Natural killer cell treated with Interleukin-12 subunit alpha and Interleukin-12 subunit beta and Interleukin-15 and Interleukin-18, amount 100 ng/mL, for 72 hours (primary cell): Measurements from ENCODE around the gene CAPZB. TPM values are rescaled to one million over a fixed set of nuclear protein-coding genes. Genes with fewer than 3 reads are reported as not detected.
A peak's percentile ranks its signal among the peaks of the same experiment; 100 is the strongest.
"Not testable (repeated sequence)": the region's sequence is repeated elsewhere in the genome, so short reads cannot be mapped to it uniquely, and the experiment has no call there.

Experiments used
- ATAC-seq, 2 donors: fragments of 150-1000 bp; cut with Tn5 transposase in 1 of 2; sonication (Bioruptor Pico), chemical (Tn5 transposase) in 1 of 2; 2 replicates each; pipeline ENCODE4 v1.10.0; 2021
- DNase-seq: peaks from one replicate; pipeline ENCODE4 v3.0.0; 2022; ENCODE audit warnings: low spot score
- H3K27ac Mint-ChIP-seq, 2 donors: 1 replicate in 1 of 2; 2 replicates in 1 of 2; pipeline ENCODE4 v1.8.0; 2022; ENCODE audit warnings: mixed read lengths in 2 of 2, mild to moderate bottlenecking in 1 of 2, moderate library complexity in 1 of 2
- H3K27me3 Mint-ChIP-seq, 2 donors: 1 replicate in 1 of 2; 2 replicates in 1 of 2; pipeline ENCODE4 v1.8.0; 2022; ENCODE audit warnings: mixed read lengths in 2 of 2
- H3K36me3 Mint-ChIP-seq: one replicate; pipeline ENCODE4 v1.8.0; 2022; ENCODE audit warnings: mixed read lengths
- H3K4me1 Mint-ChIP-seq, 2 donors: 1 replicate in 1 of 2; 2 replicates in 1 of 2; pipeline ENCODE4 v1.8.0; 2022; ENCODE audit warnings: low read depth in 2 of 2, mixed read lengths in 2 of 2, mild to moderate bottlenecking in 1 of 2
- H3K4me3 Mint-ChIP-seq: one replicate; pipeline ENCODE4 v1.8.0; 2022; ENCODE audit warnings: mixed read lengths
- H3K9me3 Mint-ChIP-seq: 2 replicates; pipeline ENCODE4 v1.8.0; 2022; ENCODE audit warnings: mixed read lengths
- total RNA-seq, 2 donors: library from RNA; stranded (reverse); gene quantifications; one replicate each; pipeline ENCODE4 v1.2.3, GENCODE V29; 2022

The CAPZB gene
- total RNA-seq, 2 donors from 2014 or later, result 270 to 359 TPM

GRCh38 chr1:19511116-19511515 lies 25.8 kb upstream of the CAPZB start:
- DNase-seq (no peak), ATAC-seq (no peak)
- no peak overlapping the region for H3K4me3 Mint-ChIP-seq
- no peaks in the 10 kb centered on the region for H3K36me3 Mint-ChIP-seq
- H3K27ac Mint-ChIP-seq, result no peak overlapping the region
- no peaks in the 10 kb centered on the region for H3K9me3 Mint-ChIP-seq
- H3K4me1 Mint-ChIP-seq, result peaks cover 18 to 22% of the 10 kb centered on the region in 2 donors
- no peaks in the 10 kb centered on the region for H3K27me3 Mint-ChIP-seq

- not testable (repeated sequence) for H3K4me3 Mint-ChIP-seq, DNase-seq, H3K27me3 Mint-ChIP-seq, H3K9me3 Mint-ChIP-seq, H3K36me3 Mint-ChIP-seq, ATAC-seq
- Mint-ChIP-seq H3K27ac (peak overlapping the region; percentile 28 to 43), H3K4me1 (peaks cover 21 to 26% of the 10 kb centered on the region in 2 donors)
Observed at GRCh38 chr1:19509647-19510046, 24.3 kb upstream of the CAPZB start.

GRCh38 chr1:19507516-19507915 lies 22.2 kb upstream of the CAPZB start:
- ATAC-seq (no peak), DNase-seq (no peak)
- Mint-ChIP-seq H3K4me3 (no peak overlapping the region), H3K4me1 (peaks cover 21 to 25% of the 10 kb centered on the region in 2 donors), H3K9me3 (no peaks in the 10 kb centered on the region), H3K27me3 (no peaks in the 10 kb centered on the region), H3K27ac (no peak overlapping the region), H3K36me3 (no peaks in the 10 kb centered on the region)

GRCh38 chr1:19505693-19506457 lies 20.5 kb upstream of the CAPZB start:
- H3K36me3 Mint-ChIP-seq, result no peaks in the 10 kb centered on the region
- DNase-seq (no peak), ATAC-seq (no peak)
- H3K9me3 Mint-ChIP-seq, result no peaks in the 10 kb centered on the region
- H3K27ac Mint-ChIP-seq, result no peak overlapping the region
- H3K4me1 Mint-ChIP-seq, result peaks cover 21 to 28% of the 10 kb centered on the region in 2 donors
- no peak overlapping the region for H3K4me3 Mint-ChIP-seq
- H3K27me3 Mint-ChIP-seq, result no peaks in the 10 kb centered on the region

- Mint-ChIP-seq H3K4me1 (peaks cover 21 to 28% of the 10 kb centered on the region in 2 donors), H3K4me3 (no peak overlapping the region), H3K27ac (no peak overlapping the region), H3K9me3 (no peaks in the 10 kb centered on the region), H3K36me3 (no peaks in the 10 kb centered on the region), H3K27me3 (no peaks in the 10 kb centered on the region)
- no peak for ATAC-seq
- no peak for DNase-seq
Observed at GRCh38 chr1:19504796-19505692, 19.7 kb upstream of the CAPZB start.

- not testable (repeated sequence) for ATAC-seq, H3K27me3 Mint-ChIP-seq, H3K9me3 Mint-ChIP-seq, H3K4me3 Mint-ChIP-seq, H3K36me3 Mint-ChIP-seq, DNase-seq
- H3K27ac Mint-ChIP-seq, result peak overlapping the region; percentile 23 to 68
- H3K4me1 Mint-ChIP-seq, result peaks cover 8 to 10% of the 10 kb centered on the region in 2 donors
Observed at GRCh38 chr1:19502284-19502683, 16.9 kb upstream of the CAPZB start.

- not testable (repeated sequence) for DNase-seq, H3K27me3 Mint-ChIP-seq, H3K4me1 Mint-ChIP-seq, ATAC-seq, H3K27ac Mint-ChIP-seq, H3K36me3 Mint-ChIP-seq, H3K4me3 Mint-ChIP-seq, H3K9me3 Mint-ChIP-seq
Observed at GRCh38 chr1:19499887-19500286, 14.5 kb upstream of the CAPZB start.

GRCh38 chr1:19497443-19497842 lies 12.1 kb upstream of the CAPZB start:
- not testable (repeated sequence) for ATAC-seq, H3K4me1 Mint-ChIP-seq, DNase-seq, H3K4me3 Mint-ChIP-seq, H3K9me3 Mint-ChIP-seq, H3K36me3 Mint-ChIP-seq, H3K27ac Mint-ChIP-seq, H3K27me3 Mint-ChIP-seq

GRCh38 chr1:19496527-19496874 lies 11.2 kb upstream of the CAPZB start:
- H3K4me3 Mint-ChIP-seq, result no peak overlapping the region
- H3K4me1 Mint-ChIP-seq, result peaks cover 3 to 9% of the 10 kb centered on the region in 2 donors
- no peak overlapping the region for H3K27ac Mint-ChIP-seq
- H3K36me3 Mint-ChIP-seq, result no peaks in the 10 kb centered on the region
- no peaks in the 10 kb centered on the region for H3K9me3 Mint-ChIP-seq
- H3K27me3 Mint-ChIP-seq, result peaks cover 0 to 4% of the 10 kb centered on the region in 2 donors
- no peak for DNase-seq
- ATAC-seq, result no peak

GRCh38 chr1:19495799-19496526 lies 10.6 kb upstream of the CAPZB start:
- H3K36me3 Mint-ChIP-seq, result no peaks in the 10 kb centered on the region

GRCh38 chr1:19495000-19495656 lies 9.8 kb upstream of the CAPZB start:
- no peak overlapping the region for H3K4me3 Mint-ChIP-seq
- H3K36me3 Mint-ChIP-seq, result no peaks in the 10 kb centered on the region
- H3K27ac Mint-ChIP-seq, result no peak overlapping the region
- no peak for ATAC-seq
- H3K4me1 Mint-ChIP-seq, result peaks cover 6 to 9% of the 10 kb centered on the region in 2 donors
- peaks cover 0 to 4% of the 10 kb centered on the region in 2 donors for H3K27me3 Mint-ChIP-seq
- no peaks in the 10 kb centered on the region for H3K9me3 Mint-ChIP-seq
- no peak for DNase-seq

More at GRCh38 chr1:19495799-19496526, 10.6 kb upstream of the CAPZB start:
- Mint-ChIP-seq H3K9me3 (no peaks in the 10 kb centered on the region), H3K4me3 (no peak overlapping the region), H3K27me3 (peaks cover 0 to 4% of the 10 kb centered on the region in 2 donors), H3K4me1 (peaks cover 4 to 9% of the 10 kb centered on the region in 2 donors), H3K27ac (no peak overlapping the region)
- no peak for ATAC-seq
- no peak for DNase-seq

- DNase-seq (no peak), ATAC-seq (peak in 1 of 2 donors; percentile 51)
- Mint-ChIP-seq H3K27ac (no peak overlapping the region), H3K27me3 (peaks cover 0 to 4% of the 10 kb centered on the region in 2 donors), H3K4me1 (peaks cover 9 to 10% of the 10 kb centered on the region in 2 donors), H3K4me3 (no peak overlapping the region), H3K36me3 (no peaks in the 10 kb centered on the region), H3K9me3 (no peaks in the 10 kb centered on the region)
Observed at GRCh38 chr1:19493547-19493946, 8.2 kb upstream of the CAPZB start.

GRCh38 chr1:19489996-19490395 lies 4.7 kb upstream of the CAPZB start:
- Mint-ChIP-seq H3K4me3 (no peak overlapping the region), H3K27me3 (no peaks in the 10 kb centered on the region), H3K4me1 (peaks cover 26 to 27% of the 10 kb centered on the region in 2 donors), H3K36me3 (no peaks in the 10 kb centered on the region), H3K9me3 (no peaks in the 10 kb centered on the region), H3K27ac (no peak overlapping the region)
- DNase-seq (no peak), ATAC-seq (no peak)
